B cell (primary cell): ENCODE measurements around the gene SNX32. TPM values are rescaled to one million over a fixed set of nuclear protein-coding genes. Genes with fewer than 3 reads are reported as not detected.

Source experiments
- ATAC-seq: fragments of 200-7000 bp; cut with Tn5 transposase; one replicate; pipeline ENCODE4 v1.10.0; 2021; ENCODE audit warnings: low read depth, mild to moderate bottlenecking, moderate number of reproducible peaks, moderate library complexity
- CTCF ChIA-PET: fragments of 350-600 bp; sonication (Branson Sonifier 250); formaldehyde crosslinking; loops from one replicate; lab custom pipeline; 2021; ENCODE audit warnings: antibody characterized with exemption, inconsistent platforms; lab: Charles Lee
- POLR2A ChIA-PET: fragments of 350-600 bp; sonication (Branson Sonifier 250); formaldehyde crosslinking; loops from one replicate; lab custom pipeline; 2021; ENCODE audit warnings: antibody characterized with exemption; lab: Charles Lee
- DNase-seq: peaks from one replicate; pipeline ENCODE4 v3.0.0; 2013
- H2AFZ ChIP-seq: 2 replicates; pipeline ENCODE4 v1.6.1; 2012; ENCODE audit warnings: mild to moderate bottlenecking, low read depth, low read length; ENCODE audit not compliant: insufficient read depth, poor library complexity, severe bottlenecking
- H3K27ac ChIP-seq, 2 donors: 1 replicate in 1 of 2; 2 replicates in 1 of 2; pipeline ENCODE4 v1.5.1; 2012 to 2013; ENCODE audit warnings: low read length in 2 of 2, mild to moderate bottlenecking in 2 of 2, moderate library complexity in 1 of 2
- H3K27me3 ChIP-seq, 4 experiments: fragments of 200-600 bp in 1 of 4; sonication (generic) in 1 of 4; replicated peaks in 1 of 4; 1 replicate in 2 of 4; 2 replicates in 2 of 4; pipeline versions ENCODE4 v1.6.1 to v1.7.0; 2013 to 2016; ENCODE audit warnings: low read length in 3 of 4, mild to moderate bottlenecking in 2 of 4, mixed read lengths in 1 of 4, moderate library complexity in 1 of 4; ENCODE audit not compliant: insufficient read depth in 4 of 4, control insufficient read depth in 3 of 4; ENCODE audit errors: control extremely low read depth in 1 of 4
- H3K36me3 ChIP-seq, 2 experiments: replicated peaks in 1 of 2; 1 replicate in 1 of 2; 2 replicates in 1 of 2; pipeline versions ENCODE4 v1.6.1 to v1.7.1; 2013; ENCODE audit warnings: low read length in 1 of 2; ENCODE audit not compliant: insufficient read depth in 2 of 2, control insufficient read depth in 1 of 2; ENCODE audit errors: control extremely low read depth in 1 of 2, extremely low read depth in 1 of 2
- H3K4me1 ChIP-seq, 2 donors: fragments of 200-600 bp in 1 of 2; sonication (generic) in 1 of 2; 1 replicate in 1 of 2; 2 replicates in 1 of 2; pipeline versions ENCODE4 v1.5.1 to v1.6.1; 2013 to 2017; ENCODE audit warnings: low read length in 2 of 2; ENCODE audit not compliant: control insufficient read depth in 2 of 2, insufficient read depth in 2 of 2
- H3K4me2 ChIP-seq: replicated peaks from 2 replicates; pipeline ENCODE3; 2012; ENCODE audit warnings: mild to moderate bottlenecking, low read depth, low read length; ENCODE audit not compliant: poor library complexity, severe bottlenecking
- H3K4me3 ChIP-seq, 5 experiments: fragments of 200-600 bp in 1 of 5; sonication (generic) in 1 of 5; 1 replicate in 3 of 5; 2 replicates in 2 of 5; pipeline versions ENCODE4 v1.5.1 to v1.7.0; 2011 to 2016; ENCODE audit warnings: low read length in 4 of 5, mild to moderate bottlenecking in 4 of 5, low read depth in 2 of 5, control low read depth in 1 of 5, moderate library complexity in 1 of 5; ENCODE audit not compliant: insufficient read depth in 1 of 5; ENCODE audit errors: control extremely low read depth in 1 of 5, extremely low read depth in 1 of 5
- H3K79me2 ChIP-seq: fragments of 200-600 bp; sonication (generic); one replicate; pipeline ENCODE4 v1.6.0; 2016; ENCODE audit warnings: low read length; ENCODE audit not compliant: control insufficient read depth, insufficient read depth
- H3K9ac ChIP-seq: fragments of 200-600 bp; sonication (generic); 2 replicates; pipeline ENCODE4 v1.6.1; 2017; ENCODE audit warnings: mild to moderate bottlenecking, low read length, moderate library complexity
- H3K9me3 ChIP-seq, 3 donors: one replicate each; pipeline versions ENCODE4 v1.6.1 to v1.7.1; 2013; ENCODE audit warnings: low read length in 2 of 3; ENCODE audit not compliant: control insufficient read depth in 2 of 3, insufficient read depth in 1 of 3; ENCODE audit errors: control extremely low read depth in 1 of 3
- H4K20me1 ChIP-seq: 2 replicates; pipeline ENCODE4 v1.6.0; 2012; ENCODE audit warnings: mild to moderate bottlenecking, low read length; ENCODE audit not compliant: insufficient read depth, control insufficient read depth, poor library complexity, severe bottlenecking
- H3K27ac Mint-ChIP-seq: one replicate; pipeline ENCODE4 v1.8.0; 2021; ENCODE audit warnings: mixed read lengths
- H3K27me3 Mint-ChIP-seq: one replicate; pipeline ENCODE4 v1.8.0; 2021; ENCODE audit warnings: mixed read lengths
- H3K4me1 Mint-ChIP-seq: one replicate; pipeline ENCODE4 v1.8.0; 2021; ENCODE audit warnings: mixed read lengths
- H3K4me3 Mint-ChIP-seq: one replicate; pipeline ENCODE4 v1.8.0; 2021; ENCODE audit warnings: mixed read lengths
- H3K9me3 Mint-ChIP-seq: one replicate; pipeline ENCODE4 v1.8.0; 2022; ENCODE audit warnings: mixed read lengths; ENCODE audit not compliant: insufficient read depth
- EZH2 ChIP-seq: IDR thresholded peaks from 2 replicates; pipeline ENCODE4 v1.6.1; 2012; ENCODE audit warnings: borderline replicate concordance, low read depth, mild to moderate bottlenecking, moderate library complexity, low read length; ENCODE audit not compliant: insufficient read depth, poor library complexity, severe bottlenecking
- WGBS: methylation state at CpG from one replicate; pipeline ENCODE4 v1.1.5; 2013; ENCODE audit warnings: missing lambda C conversion rate; ENCODE audit not compliant: insufficient coverage; 5-methylcytosine and 5-hydroxymethylcytosine counted together
- intact Hi-C: fragments of 100-400 bp; cut with micrococcal nuclease; formaldehyde crosslinking; loops from one replicate; pipeline ENCODE4 v1.10.0; 2022
- polyA plus RNA-seq: library from polyadenylated mRNA; depleted of rRNA; stranded (reverse); fragments of >200 nt; gene quantifications from 2 replicates; pipeline ENCODE4 v1.2.3, GENCODE V29; 2012
- total RNA-seq, 2 donors: library from RNA; stranded (reverse); fragments of 120-200 nt in 1 of 2; gene quantifications; 1 replicate in 1 of 2; 2 replicates in 1 of 2; pipeline versions ENCODE4 v1.2.3 to v1.2.4, GENCODE V29; 2013 to 2022
- TF ChIP-seq, protein P1 (sequence below): fragments of 200-600 bp; IDR thresholded peaks from one replicate; pipeline ENCODE4 v1.8.0; 2022; ENCODE audit warnings: antibody characterized with exemption, mild to moderate bottlenecking

Gene SNX32
- total and polyA plus RNA-seq, 2 donors (not counting 1 experiment from before 2014, with no cell fraction given): 0.57 to 0.89 TPM

DNA sequence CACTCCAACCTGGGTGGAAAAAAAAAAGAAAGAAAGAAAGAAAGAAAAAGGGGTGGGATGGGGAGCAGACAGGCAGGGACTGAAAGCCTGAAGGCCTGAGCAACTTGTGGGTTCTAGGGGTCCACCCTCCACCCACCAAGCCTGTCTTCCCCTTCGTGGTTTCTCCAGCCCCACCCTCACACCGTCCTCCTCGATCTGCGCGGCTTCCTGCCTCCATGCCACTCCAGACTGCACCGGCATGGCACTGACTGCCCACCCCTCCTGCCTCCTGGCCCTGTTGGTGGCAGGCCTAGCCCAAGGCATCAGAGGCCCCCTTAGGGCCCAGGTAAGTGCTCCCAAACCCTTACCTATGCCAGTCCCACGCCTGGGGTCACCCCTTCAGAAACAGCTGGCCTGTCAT, 45.9 kb downstream of the SNX32 start, which contains the start of gene CTSW:
CTSW (plus strand) TSS at position 221 of the 400 bp plus-strand sequence; CDS start at position 239, 18 bp downstream.
- Histone ChIP-seq H3K4me3 (no peak within 1 kb of the TSS), H2AFZ (no peak within 1 kb of the TSS), H3K9ac (no peak within 1 kb of the TSS), H3K4me1 (peaks cover 5 to 25% of the 10 kb centered on the region in 2 donors), H3K27me3 (no peaks in the 10 kb centered on the region), H3K27ac (no peak within 1 kb of the TSS), H3K36me3 (peaks cover 0 to 14% of the 10 kb centered on the region in 2 experiments), H3K4me2 (peak within 1 kb of the TSS; percentile 22), H3K9me3 (no peaks in the 10 kb centered on the region), H3K79me2 (peaks cover 15% of the 10 kb centered on the region), H4K20me1 (no peaks in the 10 kb centered on the region)
- intact Hi-C loops: no loop called here
- ATAC-seq (no peak), DNase-seq (no peak)
- H3K9me3 Mint-ChIP-seq: no peaks in the 10 kb centered on the region
- no peaks in the 10 kb centered on the region for H3K27me3 Mint-ChIP-seq
- POLR2A ChIA-PET: interaction anchor here (1.0 kb wide), 1 partner anchor 10 kb away, joined by 4 read pairs; no protein-coding TSS in a partner anchor
- 2% methylated on average over 6 of the region's 7 CpGs for WGBS
- CTCF ChIA-PET: interaction anchor here (1.1 to 2.8 kb wide), 2 partner anchors 8 to 61 kb away, joined by 3 to 15 read pairs; partner anchors contain the start of gene FIBP
- TF ChIP-seq, protein P1, sequence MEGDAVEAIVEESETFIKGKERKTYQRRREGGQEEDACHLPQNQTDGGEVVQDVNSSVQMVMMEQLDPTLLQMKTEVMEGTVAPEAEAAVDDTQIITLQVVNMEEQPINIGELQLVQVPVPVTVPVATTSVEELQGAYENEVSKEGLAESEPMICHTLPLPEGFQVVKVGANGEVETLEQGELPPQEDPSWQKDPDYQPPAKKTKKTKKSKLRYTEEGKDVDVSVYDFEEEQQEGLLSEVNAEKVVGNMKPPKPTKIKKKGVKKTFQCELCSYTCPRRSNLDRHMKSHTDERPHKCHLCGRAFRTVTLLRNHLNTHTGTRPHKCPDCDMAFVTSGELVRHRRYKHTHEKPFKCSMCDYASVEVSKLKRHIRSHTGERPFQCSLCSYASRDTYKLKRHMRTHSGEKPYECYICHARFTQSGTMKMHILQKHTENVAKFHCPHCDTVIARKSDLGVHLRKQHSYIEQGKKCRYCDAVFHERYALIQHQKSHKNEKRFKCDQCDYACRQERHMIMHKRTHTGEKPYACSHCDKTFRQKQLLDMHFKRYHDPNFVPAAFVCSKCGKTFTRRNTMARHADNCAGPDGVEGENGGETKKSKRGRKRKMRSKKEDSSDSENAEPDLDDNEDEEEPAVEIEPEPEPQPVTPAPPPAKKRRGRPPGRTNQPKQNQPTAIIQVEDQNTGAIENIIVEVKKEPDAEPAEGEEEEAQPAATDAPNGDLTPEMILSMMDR: no peak
- no peak for TF ChIP-seq EZH2
- H3K27ac Mint-ChIP-seq: peak within 1 kb of the TSS; percentile 46
- peaks cover 20% of the 10 kb centered on the region for H3K4me1 Mint-ChIP-seq
- H3K4me3 Mint-ChIP-seq: no peak within 1 kb of the TSS

DNA sequence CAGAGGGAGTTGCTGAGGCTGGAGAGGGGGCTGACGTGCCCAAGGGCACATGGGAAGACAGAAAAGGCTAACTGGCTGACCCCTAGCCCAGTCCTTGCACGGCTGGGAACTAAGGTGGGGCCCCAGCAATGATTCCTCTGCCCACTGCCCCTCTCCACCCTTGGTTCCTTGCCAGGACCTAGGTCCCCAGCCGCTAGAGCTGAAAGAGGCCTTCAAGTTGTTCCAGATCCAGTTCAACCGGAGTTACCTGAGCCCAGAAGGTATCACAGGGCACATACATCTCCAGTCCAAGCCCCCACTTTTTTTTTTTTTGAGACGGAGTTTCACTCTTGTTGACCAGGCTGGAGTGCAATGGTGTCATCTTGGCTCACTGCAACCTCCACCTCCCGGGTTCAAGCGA, 46.3 kb downstream of the SNX32 start:
- DNase-seq: no peak
- POLR2A ChIA-PET: interaction anchor here (0.9 kb wide), 1 partner anchor 21 kb away, joined by 3 read pairs; no protein-coding TSS in a partner anchor
- peak overlapping the region; percentile 22 for H3K4me2 ChIP-seq
- H3K27ac ChIP-seq: no peak overlapping the region
- H4K20me1 ChIP-seq: peaks cover 4% of the 10 kb centered on the region
- H3K36me3 ChIP-seq: peaks cover 0 to 18% of the 10 kb centered on the region in 2 experiments
- peaks cover 17% of the 10 kb centered on the region for H3K79me2 ChIP-seq
- peaks cover 8 to 29% of the 10 kb centered on the region in 2 donors for H3K4me1 ChIP-seq
- H3K9me3 ChIP-seq: no peaks in the 10 kb centered on the region
- ATAC-seq: no peak
- WGBS: 67% methylated on average over 7 of the region's 7 CpGs
- Mint-ChIP-seq H3K27me3 (no peaks in the 10 kb centered on the region), H3K9me3 (no peaks in the 10 kb centered on the region), H3K27ac (no peak overlapping the region), H3K4me1 (peaks cover 24% of the 10 kb centered on the region), H3K4me3 (no peak overlapping the region)
- no peaks in the 10 kb centered on the region for H3K27me3 ChIP-seq
- TF ChIP-seq, protein P1: no peak
- no peak for TF ChIP-seq EZH2
- H3K9ac ChIP-seq: no peak overlapping the region
- CTCF ChIA-PET: interaction anchor here (2.8 to 15.5 kb wide), 2 partner anchors 8 to 20 kb away, joined by 15 to 244 read pairs; partner anchors contain the start of genes CFL1, FIBP and MUS81
- intact Hi-C loops: no loop called here
- no peak overlapping the region for H3K4me3 ChIP-seq
- H2AFZ ChIP-seq: no peak overlapping the region
